GM18517 (cell line): ENCODE data around the gene SPTLC1.
"Not testable (repeated sequence)": the region's sequence is repeated elsewhere in the genome, so short reads cannot be mapped to it uniquely, and the experiment has no call there.

ENCODE experiments used
- ATAC-seq: cut with Tn5 transposase; IDR thresholded peaks from one replicate; pipeline ENCODE4 v1.9.1; 2021; ENCODE audit warnings: mild to moderate bottlenecking, moderate library complexity; ENCODE audit not compliant: unreplicated experiment

Gene SPTLC1

DNA sequence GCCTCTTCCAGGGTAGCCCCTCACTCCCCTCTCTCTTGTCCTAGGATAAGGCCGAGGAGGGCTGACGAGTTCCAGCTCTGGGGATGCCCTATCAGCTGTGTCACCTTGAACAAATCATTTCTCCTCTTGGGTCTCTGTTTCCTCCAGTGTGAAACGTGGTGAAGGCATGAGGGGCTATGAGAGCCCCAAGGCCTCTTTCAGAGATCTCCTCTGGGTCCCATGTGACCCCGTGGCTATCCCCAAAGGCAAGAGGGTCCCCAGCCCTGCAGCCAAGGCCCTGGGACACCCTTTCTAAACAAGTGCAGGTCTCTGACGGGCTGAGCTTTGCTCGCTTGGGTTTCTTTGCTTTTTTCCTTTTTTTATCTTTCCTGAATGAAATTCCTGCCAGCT lies 25.5 kb upstream of the SPTLC1 start:
- no peak for ATAC-seq

DNA sequence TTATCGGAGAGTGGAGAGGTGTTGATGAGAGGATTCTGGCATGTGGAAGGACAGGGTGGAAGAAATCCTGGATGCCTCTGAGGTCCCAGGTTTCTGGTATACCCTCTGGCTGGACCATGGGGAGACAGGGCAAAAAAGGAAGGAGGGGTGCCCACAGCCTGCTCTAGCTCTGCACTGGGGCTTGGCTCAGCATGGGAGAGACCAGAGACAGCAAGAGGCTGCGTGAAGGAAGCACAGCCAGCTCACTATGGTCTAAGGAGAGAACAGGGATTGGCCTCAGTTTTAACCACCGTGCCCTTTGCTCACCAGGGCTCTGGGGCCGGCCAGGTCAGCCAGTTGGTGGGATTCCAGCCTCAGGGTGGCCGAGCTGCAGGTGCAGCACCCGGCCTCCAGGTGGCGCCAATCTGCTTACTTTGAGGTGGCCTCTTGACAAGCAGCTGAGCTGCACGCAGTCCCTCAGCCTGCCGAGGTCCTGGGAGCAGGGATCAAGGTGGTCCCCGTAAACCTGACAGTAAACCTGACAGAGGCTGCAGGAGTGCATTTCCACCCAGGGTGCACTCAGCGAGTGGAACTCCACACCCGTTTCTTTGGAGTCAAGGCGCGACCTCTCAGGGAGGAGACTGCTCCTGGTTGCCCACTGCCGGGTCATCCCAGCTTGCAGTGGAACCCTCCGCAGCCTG lies 25.0 kb upstream of the SPTLC1 start:
- no peak for ATAC-seq

DNA sequence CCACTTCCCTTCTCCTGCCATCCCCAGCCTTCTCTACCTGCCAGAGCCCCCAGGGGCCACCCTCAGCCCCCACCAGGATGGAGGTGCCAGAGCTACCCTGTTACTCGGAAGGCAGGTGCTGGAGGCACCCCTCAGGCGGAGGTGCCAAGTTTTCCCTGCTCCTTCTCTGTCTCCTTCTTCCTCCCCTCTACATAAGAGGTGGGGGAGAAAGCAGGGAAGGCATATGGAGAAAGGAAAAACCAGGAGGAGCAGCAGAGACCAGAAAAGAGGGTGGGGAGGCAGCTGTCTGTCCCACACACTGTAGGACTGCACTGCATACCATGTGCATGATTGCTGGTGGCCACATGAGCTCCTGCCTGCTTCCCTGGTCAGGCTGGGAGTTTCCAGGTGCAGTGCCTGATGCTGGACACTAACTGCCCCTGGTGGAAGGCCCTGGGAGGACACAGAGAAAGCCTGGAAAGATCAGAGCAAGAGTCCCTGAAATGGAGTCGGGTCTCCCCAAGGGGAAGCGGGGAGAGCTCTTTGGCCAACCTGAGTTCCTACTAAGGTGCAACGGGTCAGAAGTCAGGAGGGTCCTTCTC lies 23.8 kb upstream of the SPTLC1 start:
- not testable (repeated sequence) for ATAC-seq

DNA sequence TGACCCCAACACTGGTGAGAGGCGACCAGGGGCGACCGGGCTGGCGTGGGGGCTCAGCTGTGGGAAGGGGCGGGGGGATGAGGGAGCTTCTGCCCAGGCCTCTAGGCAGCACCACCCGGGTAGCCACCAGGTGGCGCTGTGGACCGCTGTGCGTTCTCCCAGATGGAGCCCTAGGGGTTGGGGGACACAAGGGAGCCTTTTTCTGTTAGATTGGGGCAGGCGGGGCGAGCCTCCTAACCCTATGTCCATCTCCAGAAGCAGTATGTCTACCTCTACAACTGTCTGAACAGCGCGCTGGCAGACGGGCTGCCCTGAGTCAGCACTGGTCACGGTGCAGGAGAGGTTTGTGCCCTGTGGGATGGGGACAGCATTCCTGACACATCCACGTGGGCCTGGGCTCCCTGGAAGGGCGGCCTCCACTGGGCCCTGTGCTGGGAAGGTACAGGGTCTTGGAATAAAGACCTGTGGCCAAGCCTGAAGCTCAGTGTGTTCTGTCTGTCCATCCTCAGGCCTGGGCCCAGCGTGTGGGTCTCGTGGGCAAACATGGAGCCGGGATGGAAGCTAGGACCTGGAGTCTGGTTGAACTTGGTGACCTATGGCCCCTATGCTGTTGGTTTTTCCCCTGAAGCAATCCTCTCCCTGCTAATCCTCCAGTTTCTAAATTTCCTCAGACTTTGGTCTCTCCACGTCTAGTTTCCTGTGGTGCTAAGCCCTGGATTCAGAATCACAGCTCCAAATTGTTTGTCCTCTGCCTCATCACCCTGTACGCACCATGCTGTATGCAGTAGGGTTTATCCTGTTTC lies 23.1 kb upstream of the SPTLC1 start:
- ATAC-seq, result no peak

DNA sequence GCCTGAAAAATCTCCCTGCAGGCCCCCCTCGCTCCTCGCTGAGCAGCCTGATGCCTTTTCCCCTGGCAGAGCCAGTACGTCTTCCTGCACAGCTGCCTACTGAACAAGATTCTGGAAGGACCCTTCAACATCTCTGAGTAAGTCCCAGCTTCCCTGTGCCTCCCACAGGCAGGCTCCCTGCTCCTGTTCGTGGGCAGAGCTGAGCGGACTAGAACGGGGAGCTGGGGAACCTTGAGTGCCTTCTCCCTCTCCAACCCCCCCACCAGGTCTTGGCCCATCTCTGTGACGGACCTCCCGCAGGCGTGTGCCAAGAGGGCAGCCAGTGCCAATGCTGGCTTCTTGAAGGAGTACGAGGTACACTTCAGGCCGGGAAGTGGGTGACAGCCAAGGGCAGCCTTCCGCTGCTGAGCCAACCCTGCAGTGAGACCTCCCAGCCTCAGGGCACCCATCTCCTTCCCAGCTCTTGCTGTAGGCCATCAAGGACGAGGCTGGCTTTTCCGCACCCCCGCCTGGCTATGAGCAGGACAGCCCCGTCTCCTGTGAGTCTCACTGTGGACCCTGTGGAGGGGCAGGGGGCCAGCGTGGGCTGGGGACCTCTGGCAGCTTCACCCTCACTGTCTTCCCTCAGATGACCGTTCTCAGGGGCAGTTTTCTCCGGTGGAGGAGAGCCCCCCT lies 21.1 kb upstream of the SPTLC1 start:
- no peak for ATAC-seq

DNA sequence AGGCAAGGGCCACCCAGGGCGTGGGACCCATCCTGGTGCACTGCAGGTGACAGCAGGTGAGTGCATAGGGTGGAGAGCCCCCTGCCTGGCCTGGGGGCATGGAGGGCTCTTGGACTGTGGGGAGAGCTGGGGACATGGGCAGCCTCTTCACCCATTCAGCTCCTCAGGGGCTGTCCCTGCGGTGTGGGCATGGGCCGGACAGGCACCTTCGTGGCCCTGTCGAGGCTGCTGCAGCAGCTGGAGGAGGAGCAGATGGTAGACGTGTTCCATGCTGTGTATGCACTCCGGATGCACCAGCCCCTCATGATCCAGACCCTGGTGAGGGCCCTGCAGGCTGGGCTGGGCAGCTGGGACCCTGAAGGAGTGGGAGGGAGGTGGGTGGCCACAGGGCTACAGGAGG lies 20.4 kb upstream of the SPTLC1 start:
- no peak for ATAC-seq

DNA sequence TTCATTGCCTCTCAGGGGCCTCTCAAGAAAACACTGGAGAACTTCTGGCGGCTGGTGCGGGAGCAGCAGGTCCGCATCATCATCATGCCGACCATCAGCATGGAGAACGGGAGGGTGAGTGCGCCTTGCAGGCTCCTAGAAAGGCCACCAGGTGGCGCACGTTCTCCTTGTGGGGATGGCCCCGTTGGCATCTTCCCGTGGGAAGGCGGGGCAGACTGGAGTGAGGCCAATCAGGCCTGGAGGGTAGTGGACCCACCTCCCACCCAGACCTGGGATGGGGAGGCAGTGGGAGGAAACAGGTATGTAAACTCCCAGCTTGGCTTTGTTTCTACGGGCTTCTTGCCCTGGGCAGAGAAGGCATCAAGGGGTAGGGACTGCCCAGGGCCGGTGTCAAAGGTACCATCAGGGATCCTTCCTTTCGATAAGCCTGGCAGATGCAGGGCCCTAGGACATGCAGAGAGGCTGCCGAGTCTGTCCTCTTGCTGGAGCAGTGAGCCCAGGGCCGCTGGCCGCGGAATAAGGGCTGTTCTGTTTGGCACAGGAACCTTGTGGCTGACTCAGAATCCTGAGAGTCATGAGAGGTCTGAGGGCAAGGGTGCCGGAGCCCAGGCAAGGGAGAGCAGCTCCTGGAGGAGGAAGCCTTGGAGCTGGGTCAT lies 18.9 kb upstream of the SPTLC1 start:
- ATAC-seq, result peak; percentile 78

DNA sequence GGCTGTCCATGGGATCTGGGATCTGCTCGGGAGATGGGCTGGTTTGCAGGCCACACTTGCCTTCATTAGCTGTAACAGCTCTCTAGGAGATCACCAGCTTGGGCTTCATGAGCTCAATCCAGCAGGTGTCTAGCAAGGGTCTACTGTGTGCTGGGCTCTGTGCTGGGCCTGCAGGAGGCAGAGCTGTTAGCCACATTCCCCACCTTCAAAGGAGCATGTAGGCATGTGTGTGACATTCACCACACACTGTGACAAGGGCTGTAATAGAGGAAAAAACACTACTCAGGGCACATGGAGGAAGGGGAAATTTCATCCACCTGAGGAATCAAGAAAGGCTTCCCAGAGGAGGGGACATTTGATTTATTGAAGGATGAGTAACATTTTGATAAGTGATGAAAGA lies 17.7 kb upstream of the SPTLC1 start:
- ATAC-seq, result not testable (repeated sequence)

DNA sequence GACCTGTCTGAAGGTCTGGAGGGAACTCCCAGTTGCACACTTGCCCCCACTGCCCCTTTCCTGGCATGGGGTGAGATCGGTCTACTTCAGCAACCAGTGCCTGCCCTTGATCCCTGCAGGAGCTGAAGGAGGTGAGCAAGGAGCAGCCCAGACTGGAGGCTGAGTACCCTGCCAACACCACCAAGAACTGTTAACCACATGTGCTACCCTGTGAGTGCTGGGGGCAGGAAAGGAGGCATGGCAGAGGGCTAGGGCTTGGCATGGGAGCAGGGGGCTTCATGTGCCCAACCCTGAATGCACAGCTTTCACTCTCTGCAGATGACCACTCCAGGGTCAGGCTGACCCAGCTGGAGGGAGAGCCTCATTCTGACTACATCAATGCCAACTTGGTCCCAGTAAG lies 17.3 kb upstream of the SPTLC1 start:
- no peak for ATAC-seq

DNA sequence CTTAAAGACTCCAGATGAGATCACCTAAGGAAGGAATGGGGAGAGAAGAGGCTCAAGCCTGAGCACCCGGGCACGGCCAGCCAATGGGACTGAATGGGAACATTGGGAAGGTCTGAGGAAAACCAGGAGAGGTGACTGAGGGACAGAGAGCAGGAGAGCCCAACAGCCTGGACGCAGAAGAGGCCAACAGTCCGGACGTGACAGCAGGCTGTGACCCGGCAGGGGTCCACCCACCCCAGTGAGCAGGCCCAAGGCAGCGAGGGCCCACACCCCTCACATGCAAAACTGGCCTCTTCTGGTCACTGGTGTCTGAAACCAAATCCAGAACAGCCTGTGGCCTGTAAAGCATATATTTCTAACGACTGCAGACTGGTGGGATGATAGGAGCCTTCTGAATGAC lies 7.6 kb upstream of the SPTLC1 start:
- no peak for ATAC-seq

DNA sequence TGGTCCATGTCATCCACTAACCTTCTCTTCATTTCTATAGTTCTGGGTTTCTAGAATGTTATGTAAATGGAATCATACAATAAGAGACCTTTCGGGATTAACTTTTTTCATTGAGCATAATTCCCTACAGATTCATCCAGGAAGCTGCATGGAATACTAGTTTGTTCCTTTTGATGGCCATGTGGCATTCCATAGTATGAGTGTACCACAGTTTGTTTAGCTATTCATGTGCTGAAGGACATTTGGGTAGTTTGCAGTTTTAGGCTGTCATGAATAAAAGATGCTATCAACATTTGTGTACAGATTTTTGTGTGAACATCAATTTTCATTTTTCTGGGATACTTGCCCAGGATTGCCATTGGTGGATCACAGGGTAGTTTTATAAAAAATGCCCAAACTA lies 6.8 kb upstream of the SPTLC1 start:
- no peak for ATAC-seq

DNA sequence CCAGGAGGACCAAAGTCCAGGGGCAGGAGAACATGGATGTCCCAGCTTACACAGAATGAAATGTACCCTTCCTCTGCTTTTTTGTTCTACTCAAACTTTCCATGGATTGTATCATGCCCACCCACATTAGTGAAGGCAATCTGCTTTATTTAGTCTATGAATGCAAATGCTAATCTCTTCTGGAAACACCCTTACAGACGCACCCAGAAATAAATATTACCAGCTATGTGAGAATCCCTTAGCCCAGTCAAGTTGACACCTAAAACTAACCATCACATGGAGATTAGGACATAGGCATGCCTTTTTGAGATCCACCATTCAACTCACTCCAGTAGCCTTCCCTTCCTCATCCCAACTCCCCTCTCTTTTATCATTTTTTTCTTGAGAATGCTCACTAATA lies 6.1 kb upstream of the SPTLC1 start:
- ATAC-seq, result no peak

DNA sequence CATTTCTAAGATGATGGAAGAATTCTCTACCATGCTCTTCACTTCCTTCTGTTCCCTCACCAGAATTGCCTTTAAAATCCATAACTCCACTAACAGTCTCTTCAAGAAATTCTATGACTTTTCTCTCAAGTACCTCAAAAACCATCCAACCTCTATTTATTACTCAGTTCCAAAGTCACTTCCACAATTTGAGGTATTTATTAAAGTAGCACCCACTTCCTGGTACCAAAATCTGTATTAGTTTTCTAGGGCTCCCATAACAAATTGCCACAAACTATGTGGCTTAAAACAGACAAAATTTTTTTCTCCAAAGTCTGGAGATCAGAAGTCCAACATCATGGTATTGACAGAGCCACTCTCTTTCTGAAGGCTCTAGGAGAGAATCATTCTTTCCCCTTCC lies 4.9 kb upstream of the SPTLC1 start:
- ATAC-seq, result no peak

DNA sequence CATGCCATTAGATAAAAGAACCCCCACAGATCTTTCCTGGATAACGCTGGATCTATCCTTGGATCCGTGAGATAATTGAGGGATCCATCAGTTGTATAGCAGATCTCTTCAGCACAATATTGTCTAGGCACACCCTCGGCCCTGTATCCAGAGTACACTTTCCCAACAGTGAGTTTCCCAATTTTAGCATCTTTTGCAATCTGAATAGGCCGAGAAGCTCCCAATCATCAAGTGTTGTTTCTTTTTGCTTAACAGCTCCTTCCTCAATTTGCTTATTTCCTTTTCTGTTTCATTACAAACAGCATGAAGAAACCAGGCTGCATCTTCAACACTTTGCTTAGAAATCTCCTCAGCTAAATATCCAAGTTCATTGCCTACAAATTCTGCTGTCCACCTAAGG lies 4.4 kb upstream of the SPTLC1 start:
- no peak for ATAC-seq

DNA sequence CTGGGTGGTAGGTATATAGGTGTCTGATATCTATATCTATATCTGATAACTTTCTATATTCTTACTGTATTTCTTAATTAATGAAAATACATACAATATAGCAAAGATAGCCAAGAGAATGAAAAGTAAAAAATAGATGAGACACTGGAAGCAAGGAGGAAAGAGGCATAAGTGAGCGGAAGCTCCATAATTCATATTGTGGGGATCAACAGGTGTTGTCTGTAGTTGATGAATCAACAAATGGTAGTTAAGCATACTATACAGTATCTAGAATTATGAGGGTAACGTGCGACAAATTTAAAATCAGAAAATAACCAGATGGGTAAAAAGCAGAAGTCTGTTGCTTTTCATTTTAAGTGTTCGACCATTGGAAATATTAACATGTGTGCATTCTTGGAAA lies 7.1 kb downstream of the SPTLC1 start:
- no peak for ATAC-seq

DNA sequence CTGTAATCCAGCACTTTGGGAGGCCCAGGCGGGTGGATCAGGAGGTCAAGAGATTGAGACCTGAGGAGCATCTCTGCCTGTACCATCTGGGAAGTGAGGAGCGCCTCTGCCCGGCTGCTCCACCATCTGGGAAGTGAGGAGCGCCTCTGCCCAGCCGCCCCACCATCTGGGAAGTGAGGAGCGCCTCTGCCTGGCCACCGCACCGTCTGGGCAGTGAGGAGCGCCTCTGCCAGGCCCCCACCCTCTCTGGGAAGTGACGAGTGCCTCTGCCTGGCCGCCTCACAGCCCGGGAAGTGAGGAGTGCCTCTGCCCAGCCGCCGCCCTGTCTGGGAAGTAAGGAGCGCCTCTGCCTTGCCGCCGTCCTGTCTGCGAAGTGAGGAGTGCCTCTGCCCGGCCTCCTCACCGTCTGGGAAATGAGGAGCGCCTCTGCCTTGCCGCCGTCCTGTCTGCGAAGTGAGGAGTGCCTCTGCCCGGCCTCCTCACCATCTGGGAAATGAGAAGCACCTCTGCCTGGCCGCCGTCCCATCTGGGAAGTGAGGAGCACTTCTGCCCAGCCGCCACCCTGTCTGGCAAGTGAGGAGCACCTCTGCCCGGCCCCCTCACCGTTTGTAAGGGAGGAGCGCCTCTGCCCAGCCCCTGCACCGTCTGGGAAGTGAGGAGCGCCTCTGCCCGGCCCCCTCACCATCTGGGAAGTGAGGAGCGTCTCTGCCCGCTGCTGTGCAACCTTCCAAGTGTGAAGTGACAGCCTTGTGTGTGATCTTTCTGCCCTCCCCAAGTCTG lies 9.6 kb downstream of the SPTLC1 start:
- ATAC-seq, result not testable (repeated sequence)

DNA sequence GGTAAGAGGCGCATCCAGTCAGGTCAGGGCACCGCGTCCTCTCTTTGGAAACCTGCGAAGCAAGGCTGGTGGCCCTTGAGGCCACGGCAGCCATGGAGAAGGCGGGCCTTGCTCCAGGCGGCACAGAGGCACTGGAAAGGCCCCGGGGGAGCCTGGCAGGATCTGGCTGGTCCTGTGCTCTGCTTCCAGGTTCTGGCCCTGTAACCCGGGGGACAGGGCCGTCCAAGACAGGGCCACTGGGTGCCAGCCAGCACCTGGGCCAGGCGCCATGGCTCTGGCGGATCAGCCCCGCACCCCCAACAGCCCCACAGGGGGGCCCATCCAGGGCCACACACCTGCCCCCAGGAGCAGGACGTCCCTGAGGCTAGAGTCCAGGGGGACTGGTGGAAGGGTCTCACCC lies 11.6 kb downstream of the SPTLC1 start:
- not testable (repeated sequence) for ATAC-seq

DNA sequence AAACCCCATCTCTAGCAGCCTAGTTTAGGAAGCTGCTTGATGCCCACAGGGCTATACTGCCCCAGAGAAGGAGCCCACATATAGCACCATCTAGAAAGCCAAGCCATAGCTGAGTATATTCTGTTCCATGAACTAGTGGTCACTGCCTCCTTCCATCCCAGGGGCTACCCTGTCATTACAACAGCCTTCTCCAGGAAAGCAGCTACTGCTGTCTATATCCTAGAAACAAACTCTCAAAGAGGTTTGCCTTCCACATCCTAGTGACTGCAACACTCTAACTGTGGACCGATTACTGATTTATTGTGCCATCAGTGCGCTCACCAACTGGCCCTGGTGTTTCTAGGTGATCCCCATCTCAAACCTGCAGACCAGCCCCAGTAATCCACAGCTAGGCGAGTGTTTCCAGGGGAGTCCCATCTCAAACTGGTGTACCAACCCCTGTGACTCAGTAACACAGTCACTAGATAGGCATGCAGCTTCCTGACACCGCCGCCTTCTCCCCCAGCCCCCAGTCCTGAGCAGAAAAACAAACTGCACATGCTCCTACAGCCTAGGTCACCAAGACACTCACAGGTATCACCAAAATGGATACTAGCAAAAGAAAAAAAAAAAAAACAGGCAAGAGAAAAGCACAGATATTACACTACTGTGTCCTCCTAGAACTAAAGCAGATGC lies 14.8 kb downstream of the SPTLC1 start:
- no peak for ATAC-seq

DNA sequence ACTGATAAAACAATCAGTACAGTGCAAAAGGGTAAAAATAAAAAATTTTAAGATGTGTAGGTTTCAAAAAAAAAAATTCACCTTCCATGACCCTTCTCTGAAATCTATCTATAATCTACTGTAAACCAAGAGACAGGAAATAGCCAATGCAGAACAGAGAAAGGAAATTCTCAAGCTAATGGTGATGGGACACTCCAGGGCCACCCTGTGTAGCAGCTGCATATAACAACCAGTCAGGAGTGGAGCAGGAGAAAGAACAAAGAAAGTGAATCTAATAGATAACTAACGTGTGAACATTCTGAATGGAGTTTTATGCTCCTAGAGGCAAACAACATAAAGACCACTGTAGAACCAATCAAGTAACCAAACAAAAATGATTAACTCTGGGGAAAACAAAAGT lies 16.6 kb downstream of the SPTLC1 start:
- ATAC-seq, result no peak

DNA sequence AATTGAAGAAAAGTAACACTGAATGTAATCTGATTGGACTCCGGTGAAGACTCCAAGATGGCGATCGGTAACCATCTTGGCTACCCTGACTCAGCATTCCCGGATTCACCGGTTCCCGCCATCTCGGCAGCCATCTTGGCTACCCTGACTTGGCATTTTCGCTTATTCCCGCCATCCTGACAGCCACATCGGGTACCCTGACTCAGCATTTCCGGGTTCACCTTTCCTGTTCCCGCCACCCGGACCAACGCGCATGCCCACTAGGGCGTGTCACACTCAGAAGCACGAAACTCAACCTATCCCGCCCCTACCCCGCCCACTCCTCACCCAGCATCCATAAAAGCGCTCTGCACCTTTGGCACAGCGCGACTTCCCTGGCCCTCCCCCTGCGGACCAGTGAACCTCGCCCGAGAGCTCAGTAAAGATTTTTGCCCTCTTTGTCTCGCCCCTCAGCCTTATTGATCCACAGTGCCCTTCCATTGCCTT lies 17.2 kb downstream of the SPTLC1 start:
- no peak for ATAC-seq
